Nephron progenitor cell (in vitro differentiated cells): ENCODE measurements around the gene IMPA2.

Experiments used
- DNase-seq: peaks from one replicate; pipeline ENCODE4 v3.0.0; 2021
- H3K27ac Mint-ChIP-seq: 2 replicates; pipeline ENCODE4 v1.8.0; 2021; ENCODE audit warnings: mild to moderate bottlenecking, moderate library complexity, mixed read lengths
- H3K27me3 Mint-ChIP-seq: 2 replicates; pipeline ENCODE4 v1.8.0; 2021; ENCODE audit warnings: mild to moderate bottlenecking, low read depth, mixed read lengths; ENCODE audit not compliant: poor library complexity
- H3K36me3 Mint-ChIP-seq: 2 replicates; pipeline ENCODE4 v1.8.0; 2021; ENCODE audit warnings: low read depth, mixed read lengths
- H3K4me1 Mint-ChIP-seq: 2 replicates; pipeline ENCODE4 v1.8.0; 2021; ENCODE audit warnings: mixed read lengths
- H3K4me3 Mint-ChIP-seq: 2 replicates; pipeline ENCODE4 v1.8.0; 2021; ENCODE audit warnings: mild to moderate bottlenecking, moderate library complexity, mixed read lengths
- H3K9me3 Mint-ChIP-seq: 2 replicates; pipeline ENCODE4 v1.8.0; 2021; ENCODE audit warnings: mild to moderate bottlenecking, moderate library complexity, mixed read lengths
- CTCF ChIP-seq: fragments of 200-600 bp; sonication (generic); IDR thresholded peaks from 2 replicates; pipeline ENCODE4 v1.5.0; 2021; ENCODE audit warnings: antibody characterized with exemption

The IMPA2 gene

GRCh38 chr18:12000072-12000659 is 18.9 kb downstream of the IMPA2 start:
- H3K4me3 Mint-ChIP-seq = no peak overlapping the region
- peaks cover 52% of the 10 kb centered on the region for H3K4me1 Mint-ChIP-seq
- no peak for TF ChIP-seq CTCF
- no peak overlapping the region for H3K27ac Mint-ChIP-seq
- peaks cover 10% of the 10 kb centered on the region for H3K36me3 Mint-ChIP-seq
- no peaks in the 10 kb centered on the region for H3K27me3 Mint-ChIP-seq
- H3K9me3 Mint-ChIP-seq = no peaks in the 10 kb centered on the region
- no peak for DNase-seq

- no peak for DNase-seq
- Mint-ChIP-seq H3K36me3 (peaks cover 10% of the 10 kb centered on the region), H3K9me3 (no peaks in the 10 kb centered on the region), H3K27me3 (no peaks in the 10 kb centered on the region), H3K4me3 (no peak overlapping the region), H3K27ac (no peak overlapping the region), H3K4me1 (peaks cover 53% of the 10 kb centered on the region)
- TF ChIP-seq CTCF = no peak
These were observed 20.1 kb downstream of the IMPA2 start for GRCh38 chr18:12001421-12001820.

- H3K27me3 Mint-ChIP-seq = peaks cover 4% of the 10 kb centered on the region
- no peaks in the 10 kb centered on the region for H3K9me3 Mint-ChIP-seq
- no peak overlapping the region for H3K27ac Mint-ChIP-seq
- H3K4me1 Mint-ChIP-seq = peaks cover 33% of the 10 kb centered on the region
- H3K4me3 Mint-ChIP-seq = no peak overlapping the region
- DNase-seq = no peak
- H3K36me3 Mint-ChIP-seq = peaks cover 23% of the 10 kb centered on the region
- TF ChIP-seq CTCF = no peak
These were observed 22.6 kb downstream of the IMPA2 start for GRCh38 chr18:12003894-12004293.

GRCh38 chr18:12005538-12006487 is 24.5 kb downstream of the IMPA2 start:
- no peak for TF ChIP-seq CTCF
- peaks cover 34% of the 10 kb centered on the region for H3K4me1 Mint-ChIP-seq
- H3K4me3 Mint-ChIP-seq = no peak overlapping the region
- H3K27me3 Mint-ChIP-seq = peaks cover 4% of the 10 kb centered on the region
- no peak overlapping the region for H3K27ac Mint-ChIP-seq
- DNase-seq = no peak
- no peaks in the 10 kb centered on the region for H3K9me3 Mint-ChIP-seq
- H3K36me3 Mint-ChIP-seq = peaks cover 28% of the 10 kb centered on the region

- no peaks in the 10 kb centered on the region for H3K9me3 Mint-ChIP-seq
- no peak for TF ChIP-seq CTCF
- no peak for DNase-seq
- H3K4me3 Mint-ChIP-seq = no peak overlapping the region
- no peak overlapping the region for H3K27ac Mint-ChIP-seq
- peaks cover 40% of the 10 kb centered on the region for H3K4me1 Mint-ChIP-seq
- peaks cover 4% of the 10 kb centered on the region for H3K27me3 Mint-ChIP-seq
- peaks cover 27% of the 10 kb centered on the region for H3K36me3 Mint-ChIP-seq
These were observed 25.2 kb downstream of the IMPA2 start for GRCh38 chr18:12006488-12006840.
